Parathyroid adenoma (tissue), 2 donors: ENCODE measurements around the gene ARL5C.

ENCODE experiments used
- H2AFZ ChIP-seq: fragments of 300-600 bp; sonication (generic); one replicate; pipeline ENCODE4 v1.7.0; 2017; ENCODE audit warnings: antibody characterized with exemption, mild to moderate bottlenecking
- H3K27ac ChIP-seq: fragments of 300-600 bp; sonication (generic); one replicate; pipeline ENCODE4 v1.7.0; 2017
- H3K27me3 ChIP-seq: fragments of 300-600 bp; sonication (generic); one replicate; pipeline ENCODE4 v1.7.0; 2017; ENCODE audit warnings: low read length; ENCODE audit not compliant: control insufficient read depth, insufficient read depth
- H3K36me3 ChIP-seq: fragments of 300-600 bp; sonication (generic); one replicate; pipeline ENCODE4 v1.7.0; 2017; ENCODE audit warnings: low read length; ENCODE audit not compliant: control insufficient read depth, insufficient read depth
- H3K4me1 ChIP-seq: fragments of 300-600 bp; sonication (generic); one replicate; pipeline ENCODE4 v1.7.0; 2017; ENCODE audit warnings: control low read depth
- H3K4me2 ChIP-seq: fragments of 300-600 bp; sonication (generic); one replicate; pipeline ENCODE4 v1.7.0; 2017; ENCODE audit warnings: low read length
- H3K4me3 ChIP-seq: fragments of 300-600 bp; sonication (generic); one replicate; pipeline ENCODE4 v1.7.0; 2017; ENCODE audit warnings: low read depth, low read length
- H3K79me2 ChIP-seq: fragments of 300-600 bp; sonication (generic); one replicate; pipeline ENCODE4 v1.7.0; 2017; ENCODE audit warnings: control low read depth
- H3K9ac ChIP-seq: fragments of 300-600 bp; sonication (generic); one replicate; pipeline ENCODE4 v1.7.0; 2017; ENCODE audit warnings: mild to moderate bottlenecking
- H3K9me3 ChIP-seq: fragments of 300-600 bp; sonication (generic); one replicate; pipeline ENCODE4 v1.7.0; 2017; ENCODE audit warnings: low read length; ENCODE audit not compliant: control insufficient read depth
- TF ChIP-seq, protein P1 (sequence below): fragments of 300-600 bp; sonication (generic); IDR thresholded peaks from one replicate; pipeline ENCODE4 v1.7.0; 2017; ENCODE audit warnings: antibody characterized with exemption, mild to moderate bottlenecking
- donor health status: primary hyperparathyroidism.

The ARL5C gene

DNA sequence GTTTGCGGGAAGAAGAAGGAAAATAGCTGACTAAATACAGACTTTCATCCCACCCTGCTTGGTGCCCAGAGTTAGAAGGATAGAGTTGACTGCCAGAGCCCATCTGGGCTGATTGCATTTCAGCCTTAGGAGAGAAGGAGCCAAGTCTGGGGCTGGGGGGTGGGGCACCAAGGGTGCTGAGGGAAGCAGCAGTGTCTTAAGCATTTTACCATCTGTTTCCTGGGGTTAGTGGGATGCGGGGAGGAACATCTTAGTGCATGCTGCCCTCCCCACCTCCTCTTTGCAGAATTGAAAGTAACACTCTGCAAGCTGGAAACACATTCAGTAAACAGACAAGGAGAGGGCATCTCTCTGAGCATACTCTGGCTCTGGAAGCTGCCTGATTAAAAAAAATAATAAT is 1.5 kb upstream of the ARL5C start:
- no peaks in the 10 kb centered on the region for H3K36me3 ChIP-seq
- no peak overlapping the region for H2AFZ ChIP-seq
- no peaks in the 10 kb centered on the region for H3K27me3 ChIP-seq
- no peaks in the 10 kb centered on the region for H3K9me3 ChIP-seq
- H3K4me1 ChIP-seq = no peaks in the 10 kb centered on the region
- H3K4me2 ChIP-seq = no peak overlapping the region
- TF ChIP-seq, protein P1, sequence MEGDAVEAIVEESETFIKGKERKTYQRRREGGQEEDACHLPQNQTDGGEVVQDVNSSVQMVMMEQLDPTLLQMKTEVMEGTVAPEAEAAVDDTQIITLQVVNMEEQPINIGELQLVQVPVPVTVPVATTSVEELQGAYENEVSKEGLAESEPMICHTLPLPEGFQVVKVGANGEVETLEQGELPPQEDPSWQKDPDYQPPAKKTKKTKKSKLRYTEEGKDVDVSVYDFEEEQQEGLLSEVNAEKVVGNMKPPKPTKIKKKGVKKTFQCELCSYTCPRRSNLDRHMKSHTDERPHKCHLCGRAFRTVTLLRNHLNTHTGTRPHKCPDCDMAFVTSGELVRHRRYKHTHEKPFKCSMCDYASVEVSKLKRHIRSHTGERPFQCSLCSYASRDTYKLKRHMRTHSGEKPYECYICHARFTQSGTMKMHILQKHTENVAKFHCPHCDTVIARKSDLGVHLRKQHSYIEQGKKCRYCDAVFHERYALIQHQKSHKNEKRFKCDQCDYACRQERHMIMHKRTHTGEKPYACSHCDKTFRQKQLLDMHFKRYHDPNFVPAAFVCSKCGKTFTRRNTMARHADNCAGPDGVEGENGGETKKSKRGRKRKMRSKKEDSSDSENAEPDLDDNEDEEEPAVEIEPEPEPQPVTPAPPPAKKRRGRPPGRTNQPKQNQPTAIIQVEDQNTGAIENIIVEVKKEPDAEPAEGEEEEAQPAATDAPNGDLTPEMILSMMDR = no peak
- no peak overlapping the region for H3K9ac ChIP-seq
- no peak overlapping the region for H3K4me3 ChIP-seq
- H3K27ac ChIP-seq = no peak overlapping the region
- no peaks in the 10 kb centered on the region for H3K79me2 ChIP-seq

DNA sequence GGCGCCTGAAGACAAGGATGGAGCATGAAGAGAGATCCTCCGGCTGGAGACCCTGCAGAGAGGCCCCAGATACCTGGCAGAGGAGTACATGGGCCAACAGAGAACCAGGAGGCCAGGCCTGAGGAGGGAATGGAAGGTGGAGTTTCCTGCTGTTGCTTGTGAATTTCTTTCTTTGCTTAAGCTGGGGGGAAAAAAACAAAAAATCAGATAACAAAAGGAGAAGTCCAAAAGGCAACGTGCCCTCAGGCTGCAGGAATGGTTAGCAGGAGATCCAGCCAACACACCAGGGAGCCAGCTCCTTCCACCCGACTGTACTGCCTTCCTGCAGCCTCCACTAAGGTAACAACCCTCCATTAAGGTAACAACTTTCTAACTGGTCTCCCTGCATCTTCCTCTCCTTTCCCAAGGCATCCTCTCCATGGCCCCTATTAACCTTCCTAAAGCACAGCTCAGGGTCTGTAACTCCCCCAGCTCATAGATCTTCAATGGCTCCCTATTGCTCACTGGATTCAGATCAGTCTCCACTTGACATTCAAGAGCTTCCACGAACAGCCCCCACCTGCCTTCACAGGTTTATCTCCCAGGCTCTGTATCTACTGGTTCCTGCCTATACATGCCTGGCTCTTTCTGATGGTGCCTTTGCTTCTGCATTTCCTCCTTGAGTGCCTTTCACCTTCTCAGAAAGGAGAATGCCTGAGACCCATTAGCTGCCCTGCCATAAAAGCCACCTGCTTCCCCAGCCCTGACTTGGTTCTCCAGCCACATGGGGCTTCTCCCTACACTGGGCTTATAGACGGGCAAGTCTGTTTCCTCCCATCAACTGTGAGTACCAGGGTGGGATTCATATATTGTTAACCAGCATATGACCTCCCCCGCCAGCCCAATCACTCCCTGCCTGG is 725 bp upstream of the ARL5C start:
- TF ChIP-seq, protein P1 = no peak
- no peaks in the 10 kb centered on the region for H3K27me3 ChIP-seq
- H3K27ac ChIP-seq = no peak overlapping the region
- no peaks in the 10 kb centered on the region for H3K9me3 ChIP-seq
- H3K4me2 ChIP-seq = no peak overlapping the region
- no peak overlapping the region for H3K9ac ChIP-seq
- no peaks in the 10 kb centered on the region for H3K36me3 ChIP-seq
- H2AFZ ChIP-seq = no peak overlapping the region
- H3K79me2 ChIP-seq = no peaks in the 10 kb centered on the region
- no peak overlapping the region for H3K4me3 ChIP-seq
- no peaks in the 10 kb centered on the region for H3K4me1 ChIP-seq

DNA sequence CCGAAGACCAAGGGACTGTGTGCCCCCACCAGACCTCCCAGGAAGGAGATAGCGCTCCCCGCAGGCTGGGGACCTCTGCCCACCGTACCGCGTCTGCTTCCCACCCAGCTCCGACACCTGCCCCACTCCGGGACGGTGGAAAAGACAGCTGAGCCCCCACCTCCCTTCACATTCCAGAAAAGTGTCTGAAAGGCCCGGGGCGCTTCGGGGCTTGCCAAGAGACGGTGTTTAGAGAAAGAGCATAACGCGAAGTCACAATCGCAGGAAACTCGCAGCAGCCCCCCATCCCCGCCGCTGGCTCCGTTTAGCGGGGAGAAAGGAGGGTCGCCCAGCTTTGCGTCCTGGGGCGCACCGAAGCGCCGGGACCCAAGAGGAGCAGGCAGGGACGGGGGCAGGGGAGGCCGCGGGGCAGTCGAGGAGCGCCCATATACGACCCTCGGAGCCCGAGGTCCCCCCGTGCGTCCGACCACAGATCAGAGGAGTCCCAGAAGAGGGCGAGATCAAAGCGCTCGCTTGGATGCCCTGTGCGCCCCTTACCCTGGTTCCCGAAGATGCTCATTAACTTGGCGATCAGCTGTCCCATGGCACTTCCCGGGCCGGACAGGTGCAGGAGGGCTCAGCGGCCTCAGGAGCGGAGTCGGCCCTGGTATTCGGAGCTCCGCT is 652 bp downstream of the ARL5C start:
- H3K9me3 ChIP-seq = no peaks in the 10 kb centered on the region
- H2AFZ ChIP-seq = peak overlapping the region; percentile 74
- H3K4me2 ChIP-seq = peak overlapping the region; percentile 56
- no peak overlapping the region for H3K9ac ChIP-seq
- H3K79me2 ChIP-seq = no peaks in the 10 kb centered on the region
- no peak overlapping the region for H3K27ac ChIP-seq
- H3K27me3 ChIP-seq = no peaks in the 10 kb centered on the region
- TF ChIP-seq, protein P1 = no peak
- H3K4me1 ChIP-seq = no peaks in the 10 kb centered on the region
- H3K4me3 ChIP-seq = peak overlapping the region; percentile 32
- H3K36me3 ChIP-seq = no peaks in the 10 kb centered on the region

DNA sequence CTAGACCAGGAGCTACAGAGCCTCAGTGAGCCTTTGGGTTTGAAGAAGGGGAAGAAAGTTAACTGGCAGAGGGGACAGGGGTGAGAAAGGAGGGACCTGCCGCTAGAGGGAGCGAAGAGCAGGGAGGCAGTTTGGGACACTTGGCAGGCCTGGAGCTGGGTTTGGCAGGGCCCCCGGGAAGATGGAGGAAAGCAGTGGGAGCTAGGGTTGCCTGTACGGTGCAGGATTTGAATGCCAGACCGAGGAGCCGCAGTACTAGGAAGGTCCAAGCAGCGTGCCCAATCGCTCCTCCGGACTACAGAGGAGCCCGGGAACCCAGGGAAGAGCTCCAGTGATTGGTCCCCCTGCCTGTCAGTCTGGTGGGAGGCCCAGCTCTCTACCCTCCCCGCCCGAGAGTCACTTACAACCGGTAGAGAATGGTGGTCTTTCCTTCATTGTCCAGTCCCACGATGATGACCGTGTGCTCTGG is 1.3 kb downstream of the ARL5C start:
- Histone ChIP-seq H3K36me3 (no peaks in the 10 kb centered on the region), H3K27me3 (no peaks in the 10 kb centered on the region), H3K4me1 (no peaks in the 10 kb centered on the region), H3K4me3 (peak overlapping the region; percentile 32), H3K9me3 (no peaks in the 10 kb centered on the region), H3K4me2 (peak overlapping the region; percentile 56), H3K79me2 (no peaks in the 10 kb centered on the region), H3K9ac (no peak overlapping the region), H2AFZ (peak overlapping the region; percentile 74), H3K27ac (no peak overlapping the region)
- TF ChIP-seq, protein P1 = peak; percentile 84
